ENCODE measurements around the gene C11orf58.

Gene C11orf58

GRCh38 chr11:16738193-16738946 lies at the start of gene C11orf58:
C11orf58 (plus strand) TSS chr11:16738647; CDS start chr11:16738779, 132 bp downstream.
- DNase-seq (ENCODE audit: extremely low spot score, insufficient read length, low read depth) (peak; percentile 72), FAIRE-seq (peak; percentile 90)

- FAIRE-seq (no peak), DNase-seq (ENCODE audit: extremely low spot score, insufficient read length, low read depth) (no peak)
Measured at GRCh38 chr11:16690086-16690485, 48.4 kb upstream of the C11orf58 start.

GRCh38 chr11:16703795-16704194 lies 34.7 kb upstream of the C11orf58 start:
- DNase-seq (ENCODE audit: extremely low spot score, insufficient read length, low read depth): no peak

GRCh38 chr11:16713594-16713993 lies 24.9 kb upstream of the C11orf58 start:
- no peak for FAIRE-seq
- DNase-seq (ENCODE audit: extremely low spot score, insufficient read length, low read depth): no peak

More at GRCh38 chr11:16703795-16704194, 34.7 kb upstream of the C11orf58 start:
- FAIRE-seq: no peak

- no peak for FAIRE-seq
- DNase-seq (ENCODE audit: extremely low spot score, insufficient read length, low read depth): no peak
Measured at GRCh38 chr11:16722581-16723344, 15.7 kb upstream of the C11orf58 start.

- FAIRE-seq: no peak
- no peak for DNase-seq (ENCODE audit: extremely low spot score, insufficient read length, low read depth)
Measured at GRCh38 chr11:16727806-16728205, 10.6 kb upstream of the C11orf58 start.

GRCh38 chr11:16737818-16738192 lies 642 bp upstream of the C11orf58 start:
- FAIRE-seq (no peak), DNase-seq (ENCODE audit: extremely low spot score, insufficient read length, low read depth) (no peak)

GRCh38 chr11:16738947-16739815 lies 734 bp downstream of the C11orf58 start:
- DNase-seq (ENCODE audit: extremely low spot score, insufficient read length, low read depth) (no peak), FAIRE-seq (peak; percentile 15)

- FAIRE-seq: no peak
- no peak for DNase-seq (ENCODE audit: extremely low spot score, insufficient read length, low read depth)
Measured at GRCh38 chr11:16741473-16741872, 3.0 kb downstream of the C11orf58 start.

- DNase-seq (ENCODE audit: extremely low spot score, insufficient read length, low read depth) (no peak), FAIRE-seq (no peak)
Measured at GRCh38 chr11:16743478-16743877, 5.0 kb downstream of the C11orf58 start.

GRCh38 chr11:16744128-16744725 lies 5.8 kb downstream of the C11orf58 start:
- no peak for FAIRE-seq
- DNase-seq (ENCODE audit: extremely low spot score, insufficient read length, low read depth): no peak

GRCh38 chr11:16745950-16746605 lies 7.6 kb downstream of the C11orf58 start:
- no peak for DNase-seq (ENCODE audit: extremely low spot score, insufficient read length, low read depth)
- no peak for FAIRE-seq

- no peak for FAIRE-seq
- DNase-seq (ENCODE audit: extremely low spot score, insufficient read length, low read depth): no peak
Measured at GRCh38 chr11:16749092-16749491, 10.6 kb downstream of the C11orf58 start.

- FAIRE-seq: no peak
- no peak for DNase-seq (ENCODE audit: extremely low spot score, insufficient read length, low read depth)
Measured at GRCh38 chr11:16749666-16750065, 11.2 kb downstream of the C11orf58 start.

GRCh38 chr11:16750417-16750816 lies 12.0 kb downstream of the C11orf58 start:
- FAIRE-seq (no peak), DNase-seq (ENCODE audit: extremely low spot score, insufficient read length, low read depth) (no peak)

GRCh38 chr11:16758382-16759024 lies 20.1 kb downstream of the C11orf58 start:
- DNase-seq (ENCODE audit: extremely low spot score, insufficient read length, low read depth): no peak
- no peak for FAIRE-seq

GRCh38 chr11:16759857-16760508 lies 21.5 kb downstream of the C11orf58 start:
- DNase-seq (ENCODE audit: extremely low spot score, insufficient read length, low read depth): no peak

GRCh38 chr11:16763746-16764145 lies 25.3 kb downstream of the C11orf58 start:
- FAIRE-seq: no peak
- no peak for DNase-seq (ENCODE audit: extremely low spot score, insufficient read length, low read depth)

More at GRCh38 chr11:16759857-16760508, 21.5 kb downstream of the C11orf58 start:
- FAIRE-seq: no peak

All from GM18507 (cell line).